AG10803 (cell line): ENCODE results near the gene MB.

Source experiments
- DNase-seq: peaks from one replicate; pipeline ENCODE4 v3.0.0; 2010; ENCODE audit warnings: low read depth
- H3K4me3 ChIP-seq: 2 replicates; pipeline ENCODE4 v1.5.1; 2011; ENCODE audit warnings: mild to moderate bottlenecking, low read length, control low read depth
- TF ChIP-seq, protein P1 (sequence below): conservative IDR thresholded peaks from 2 replicates; pipeline ENCODE4 v1.5.1; 2011; ENCODE audit warnings: mild to moderate bottlenecking, low read length, control low read depth, inconsistent platforms

MB gene

GRCh38 chr22:35657571-35658312 is 40.6 kb upstream of the MB start:
- no peak overlapping the region for H3K4me3 ChIP-seq
- TF ChIP-seq, protein P1, sequence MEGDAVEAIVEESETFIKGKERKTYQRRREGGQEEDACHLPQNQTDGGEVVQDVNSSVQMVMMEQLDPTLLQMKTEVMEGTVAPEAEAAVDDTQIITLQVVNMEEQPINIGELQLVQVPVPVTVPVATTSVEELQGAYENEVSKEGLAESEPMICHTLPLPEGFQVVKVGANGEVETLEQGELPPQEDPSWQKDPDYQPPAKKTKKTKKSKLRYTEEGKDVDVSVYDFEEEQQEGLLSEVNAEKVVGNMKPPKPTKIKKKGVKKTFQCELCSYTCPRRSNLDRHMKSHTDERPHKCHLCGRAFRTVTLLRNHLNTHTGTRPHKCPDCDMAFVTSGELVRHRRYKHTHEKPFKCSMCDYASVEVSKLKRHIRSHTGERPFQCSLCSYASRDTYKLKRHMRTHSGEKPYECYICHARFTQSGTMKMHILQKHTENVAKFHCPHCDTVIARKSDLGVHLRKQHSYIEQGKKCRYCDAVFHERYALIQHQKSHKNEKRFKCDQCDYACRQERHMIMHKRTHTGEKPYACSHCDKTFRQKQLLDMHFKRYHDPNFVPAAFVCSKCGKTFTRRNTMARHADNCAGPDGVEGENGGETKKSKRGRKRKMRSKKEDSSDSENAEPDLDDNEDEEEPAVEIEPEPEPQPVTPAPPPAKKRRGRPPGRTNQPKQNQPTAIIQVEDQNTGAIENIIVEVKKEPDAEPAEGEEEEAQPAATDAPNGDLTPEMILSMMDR = no peak
- no peak for DNase-seq

DNA sequence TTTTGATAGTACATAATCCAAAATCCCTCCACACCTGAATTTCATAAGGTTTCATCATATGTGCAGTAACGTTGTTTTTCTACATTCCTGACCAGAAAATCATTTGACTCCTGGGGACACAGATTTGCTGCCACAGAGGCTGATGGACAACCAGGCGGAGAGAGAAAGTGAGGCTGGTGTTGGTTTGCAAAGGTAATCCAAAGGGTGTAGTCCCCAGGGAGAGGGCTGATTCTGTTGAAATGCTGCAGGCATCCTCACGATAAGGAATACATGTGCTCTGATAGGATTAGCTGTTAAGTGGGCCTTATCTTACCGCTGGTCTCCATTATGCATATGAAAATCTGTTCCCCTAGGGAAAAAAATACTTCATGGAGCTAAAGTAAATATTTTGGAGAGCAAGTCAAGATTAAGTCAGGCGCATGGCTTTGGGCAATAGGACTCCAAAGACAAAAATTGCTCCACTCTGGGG is 39.2 kb upstream of the MB start:
- DNase-seq = no peak
- H3K4me3 ChIP-seq = no peak overlapping the region
- TF ChIP-seq, protein P1 = no peak

DNA sequence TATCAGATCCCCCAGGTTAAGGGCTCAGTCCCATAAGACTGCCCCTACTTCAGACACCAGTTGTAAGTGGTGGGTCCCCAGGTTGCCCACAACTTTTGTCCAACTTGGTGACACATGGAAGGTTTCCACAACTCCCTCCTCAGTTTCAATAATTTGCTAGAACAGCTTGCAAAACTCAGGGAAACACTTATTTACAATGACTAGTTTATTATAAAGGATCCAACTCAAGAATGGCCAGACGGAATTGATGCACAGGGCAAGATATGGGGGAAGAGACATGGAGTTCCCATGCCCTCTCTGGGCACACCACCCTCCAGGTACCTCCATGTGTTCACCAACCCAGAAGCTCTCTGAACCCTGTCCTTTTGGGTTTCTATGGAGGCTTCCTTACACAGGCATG is 36.7 kb upstream of the MB start:
- DNase-seq = no peak
- TF ChIP-seq, protein P1 = no peak
- no peak overlapping the region for H3K4me3 ChIP-seq

DNA sequence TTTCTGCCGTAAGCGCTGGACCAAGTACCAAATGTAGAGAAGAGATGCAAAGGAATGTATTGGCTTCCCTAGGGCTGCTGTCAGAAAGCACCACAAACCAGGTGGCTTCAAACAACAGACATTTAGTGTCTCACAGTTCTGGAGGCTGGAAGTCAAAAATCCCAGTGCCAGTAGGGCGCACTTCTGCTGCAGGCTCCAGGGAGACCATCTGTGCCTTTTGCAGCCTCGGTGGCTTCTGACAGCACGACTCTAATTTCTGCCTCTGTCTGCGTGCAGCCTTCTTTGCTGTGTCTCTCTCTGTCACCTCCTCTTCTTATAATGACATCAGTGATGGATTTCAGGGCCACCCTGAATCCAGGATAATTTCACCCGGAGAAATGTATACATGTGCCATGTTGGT is 34.0 kb upstream of the MB start:
- DNase-seq = no peak
- TF ChIP-seq, protein P1 = no peak
- H3K4me3 ChIP-seq = no peak overlapping the region

GRCh38 chr22:35649636-35650250 is 32.6 kb upstream of the MB start:
- TF ChIP-seq, protein P1 = no peak
- H3K4me3 ChIP-seq = peak overlapping the region; percentile 80
- no peak for DNase-seq

DNA sequence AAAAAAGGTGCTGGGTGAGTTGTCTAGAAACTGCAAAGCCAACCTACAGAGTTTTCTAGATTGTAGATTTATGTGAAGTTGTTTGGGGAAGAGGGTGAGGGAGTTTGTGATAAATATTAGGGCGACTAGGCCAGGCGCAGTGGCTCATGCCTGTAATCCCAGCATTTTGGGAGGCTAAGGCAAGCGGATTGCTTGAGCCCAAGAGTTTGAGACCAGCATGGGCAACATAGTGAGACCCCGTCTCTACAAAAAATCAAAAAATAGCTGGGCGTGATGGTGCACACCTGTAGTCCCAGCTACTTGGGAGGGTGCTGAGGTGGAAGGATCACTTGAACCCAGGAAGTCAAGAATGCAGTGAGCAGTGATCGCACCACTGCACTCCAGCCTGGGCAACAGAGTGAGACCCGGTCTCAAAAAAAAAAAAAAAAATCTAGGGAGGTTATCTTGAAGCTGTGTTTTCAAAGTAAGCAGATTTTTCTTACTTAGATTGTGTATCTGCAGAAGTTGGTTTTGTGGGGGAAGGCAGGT is 32.0 kb upstream of the MB start:
- TF ChIP-seq, protein P1 = no peak
- DNase-seq = no peak
- H3K4me3 ChIP-seq = peak overlapping the region; percentile 80
